ENCODE measurements around the gene PKNOX2.

Gene PKNOX2

GRCh38 chr11:125314276-125315078 is 149.9 kb downstream of the PKNOX2 start:
- no peak for DNase-seq (ENCODE audit: low spot score)

- no peak for DNase-seq (ENCODE audit: low spot score)
Measured at GRCh38 chr11:125315079-125315740, 150.7 kb downstream of the PKNOX2 start.

GRCh38 chr11:125317416-125317815 is 152.9 kb downstream of the PKNOX2 start:
- DNase-seq (ENCODE audit: low spot score) = no peak

- DNase-seq (ENCODE audit: low spot score) = no peak
Measured at GRCh38 chr11:125319649-125320048, 155.1 kb downstream of the PKNOX2 start.

GRCh38 chr11:125320347-125321076 is 156.0 kb downstream of the PKNOX2 start:
- no peak for DNase-seq (ENCODE audit: low spot score)

GRCh38 chr11:125322289-125322688 is 157.7 kb downstream of the PKNOX2 start:
- DNase-seq (ENCODE audit: low spot score) = no peak

- no peak for DNase-seq (ENCODE audit: low spot score)
Measured at GRCh38 chr11:125325196-125325595, 160.6 kb downstream of the PKNOX2 start.

- no peak for DNase-seq (ENCODE audit: low spot score)
Measured at GRCh38 chr11:125326126-125326525, 161.6 kb downstream of the PKNOX2 start.

GRCh38 chr11:125327518-125328224 is 163.1 kb downstream of the PKNOX2 start:
- DNase-seq (ENCODE audit: low spot score) = no peak

- DNase-seq (ENCODE audit: low spot score) = no peak
Measured at GRCh38 chr11:125328225-125328580, 163.7 kb downstream of the PKNOX2 start.

- DNase-seq (ENCODE audit: low spot score) = no peak
Measured at GRCh38 chr11:125329786-125330185, 165.2 kb downstream of the PKNOX2 start.

- no peak for DNase-seq (ENCODE audit: low spot score)
Measured at GRCh38 chr11:125330462-125331325, 166.1 kb downstream of the PKNOX2 start.

- DNase-seq (ENCODE audit: low spot score) = no peak
Measured at GRCh38 chr11:125331357-125332035, 166.9 kb downstream of the PKNOX2 start.

GRCh38 chr11:125332821-125333220 is 168.3 kb downstream of the PKNOX2 start:
- no peak for DNase-seq (ENCODE audit: low spot score)

- no peak for DNase-seq (ENCODE audit: low spot score)
Measured at GRCh38 chr11:125333354-125334073, 169.0 kb downstream of the PKNOX2 start.

GRCh38 chr11:125335106-125335505 is 170.6 kb downstream of the PKNOX2 start:
- no peak for DNase-seq (ENCODE audit: low spot score)

GRCh38 chr11:125337836-125338834 is 173.6 kb downstream of the PKNOX2 start:
- DNase-seq (ENCODE audit: low spot score) = no peak

- DNase-seq (ENCODE audit: low spot score) = peak; percentile 48
Measured at GRCh38 chr11:125338886-125339811, 174.6 kb downstream of the PKNOX2 start.

Data from AG20443 (cell line).